Measurements from ENCODE around the gene SP140L.

GRCh38 chr2:230322561-230323384 lies 4.2 kb upstream of the SP140L start:
- TF ChIP-seq POLR2A (IDR thresholded peaks at IDR 0.05) (no peak), POLR2AphosphoS5 (IDR thresholded peaks at IDR 0.05) (no peak), CTCF (IDR thresholded peaks at IDR 0.05) (no peak)
